GM23338 (cell line): ENCODE results near the gene MAP4K4. TPM values are rescaled to one million over a fixed set of nuclear protein-coding genes. Genes with fewer than 3 reads are reported as not detected.

Experiments used
- ATAC-seq: fragments of 200-7000 bp; cut with Tn5 transposase; 3 replicates; pipeline ENCODE4 v1.9.1; 2020
- DNase-seq: peaks from one replicate; pipeline ENCODE4 v3.0.0-alpha.2; 2015; ENCODE audit warnings: low spot score
- H2AFZ ChIP-seq: fragments of 200-600 bp; sonication (generic); 2 replicates; pipeline ENCODE4 v1.8.0; 2016; ENCODE audit warnings: antibody characterized with exemption, mild to moderate bottlenecking, moderate library complexity
- H3F3A ChIP-seq: fragments of 200-600 bp; sonication (generic); replicated peaks from 2 replicates; pipeline ENCODE4 v1.8.0; 2017; ENCODE audit warnings: antibody characterized with exemption, mixed run types, low read depth
- H3K27ac ChIP-seq: fragments of 200-600 bp; sonication (generic); 2 replicates; pipeline ENCODE4 v1.6.1; 2016; ENCODE audit warnings: low read depth
- H3K27me3 ChIP-seq: fragments of 200-600 bp; sonication (generic); 2 replicates; pipeline ENCODE4 v1.8.0; 2016; ENCODE audit warnings: mild to moderate bottlenecking, mixed run types, moderate library complexity; ENCODE audit not compliant: insufficient read depth
- H3K36me3 ChIP-seq: fragments of 200-600 bp; sonication (generic); 2 replicates; pipeline ENCODE4 v1.8.0; 2016; ENCODE audit warnings: mild to moderate bottlenecking; ENCODE audit not compliant: insufficient read depth
- H3K4me1 ChIP-seq: fragments of 200-600 bp; sonication (generic); 2 replicates; pipeline ENCODE4 v1.8.0; 2016; ENCODE audit warnings: mild to moderate bottlenecking, moderate library complexity; ENCODE audit not compliant: insufficient read depth
- H3K4me2 ChIP-seq: fragments of 200-600 bp; sonication (generic); 2 replicates; pipeline ENCODE4 v1.7.1; 2017; ENCODE audit warnings: mixed run types
- H3K4me3 ChIP-seq: fragments of 200-600 bp; sonication (generic); 2 replicates; pipeline ENCODE4 v1.6.1; 2016; ENCODE audit warnings: mixed run types
- H3K79me2 ChIP-seq: fragments of 200-600 bp; sonication (generic); replicated peaks from 2 replicates; pipeline ENCODE4 v1.8.0; 2017; ENCODE audit warnings: mild to moderate bottlenecking; ENCODE audit not compliant: insufficient read depth
- H3K9me2 ChIP-seq: fragments of 200-600 bp; sonication (generic); 2 replicates; pipeline ENCODE4 v1.8.0; 2017; ENCODE audit not compliant: insufficient read depth
- H4K20me1 ChIP-seq: fragments of 200-600 bp; sonication (generic); replicated peaks from 2 replicates; pipeline ENCODE4 v1.8.0; 2017; ENCODE audit warnings: mild to moderate bottlenecking; ENCODE audit not compliant: insufficient read depth
- H3K27ac Mint-ChIP-seq: 2 replicates; pipeline ENCODE4 v1.8.0; 2020; ENCODE audit warnings: inconsistent platforms, mild to moderate bottlenecking, moderate library complexity, mixed read lengths
- H3K27me3 Mint-ChIP-seq: 3 replicates; pipeline ENCODE4 v1.8.0; 2022; ENCODE audit warnings: low read depth, mild to moderate bottlenecking, moderate library complexity, mixed read lengths, inconsistent platforms; ENCODE audit not compliant: insufficient read depth, poor library complexity
- H3K36me3 Mint-ChIP-seq: 3 replicates; pipeline ENCODE4 v1.8.0; 2021; ENCODE audit warnings: low read depth, mild to moderate bottlenecking, inconsistent platforms, moderate library complexity, mixed read lengths
- H3K4me1 Mint-ChIP-seq: 3 replicates; pipeline ENCODE4 v1.8.0; 2020; ENCODE audit warnings: mild to moderate bottlenecking, inconsistent platforms, mixed read lengths
- H3K4me3 Mint-ChIP-seq: 3 replicates; pipeline ENCODE4 v1.8.0; 2021; ENCODE audit warnings: moderate library complexity, mild to moderate bottlenecking, inconsistent platforms, mixed read lengths
- H3K9me3 Mint-ChIP-seq: 3 replicates; pipeline ENCODE4 v1.8.0; 2020; ENCODE audit warnings: moderate library complexity, mild to moderate bottlenecking, inconsistent platforms, mixed read lengths
- CTCF ChIP-seq, 2 experiments: fragments of 200-600 bp in 1 of 2; sonication (generic) in 1 of 2; conservative IDR thresholded peaks; 2 replicates each; pipeline versions ENCODE4 v1.5.1 to v1.6.1; 2016 to 2017; ENCODE audit warnings: antibody characterized with exemption in 2 of 2, low read depth in 2 of 2, mild to moderate bottlenecking in 2 of 2, moderate library complexity in 1 of 2
- ETS1 ChIP-seq: IDR thresholded peaks from 2 replicates; pipeline ENCODE4 v1.6.1; 2016; ENCODE audit warnings: antibody characterized with exemption
- EZH2 ChIP-seq: fragments of 200-600 bp; sonication (generic); IDR thresholded peaks from one replicate; pipeline ENCODE4 v1.8.0; 2017; ENCODE audit warnings: antibody characterized with exemption, mild to moderate bottlenecking, low read depth; ENCODE audit not compliant: unreplicated experiment
- REST ChIP-seq: IDR thresholded peaks from one replicate; pipeline ENCODE4 v1.6.1; 2018; ENCODE audit warnings: antibody characterized with exemption; ENCODE audit not compliant: unreplicated experiment
- STAT1 ChIP-seq: IDR thresholded peaks from one replicate; pipeline ENCODE4 v1.6.1; 2016; ENCODE audit warnings: antibody characterized with exemption; ENCODE audit not compliant: unreplicated experiment
- polyA plus RNA-seq: library from polyadenylated mRNA; unstranded; fragments of >200 nt; fragmentation: Nextera tagmentation; extraction: Ambion mirVana; gene quantifications from 2 replicates; pipeline ENCODE4 v1.2.1, GENCODE V29; 2016
- total RNA-seq: library from RNA; depleted of rRNA; stranded (reverse); fragments of >200 nt; shearing (Covaris generic); gene quantifications from 2 replicates; pipeline ENCODE4 v1.2.3, GENCODE V29; 2014

The MAP4K4 gene
- total and polyA plus RNA-seq, 2 experiments from 2014 or later, result 34.6 to 99.2 TPM

- Histone ChIP-seq H3K4me2 (no peak overlapping the region), H3K36me3 (no peaks in the 10 kb centered on the region), H2AFZ (no peak overlapping the region), H3K79me2 (peaks cover 99% of the 10 kb centered on the region), H3K27me3 (no peaks in the 10 kb centered on the region), H4K20me1 (peaks cover 25% of the 10 kb centered on the region), H3K4me3 (no peak overlapping the region), H3K9me2 (no peaks in the 10 kb centered on the region), H3K4me1 (peaks cover 45% of the 10 kb centered on the region), H3F3A (no peaks in the 10 kb centered on the region), H3K27ac (peak overlapping the region; percentile 34; the same call in 1 of the 2 replicates)
- Mint-ChIP-seq H3K9me3 (no peaks in the 10 kb centered on the region), H3K4me1 (peaks cover 62% of the 10 kb centered on the region), H3K27me3 (peaks cover 4% of the 10 kb centered on the region), H3K27ac (no peak overlapping the region), H3K36me3 (peaks cover 31% of the 10 kb centered on the region), H3K4me3 (no peak overlapping the region)
- TF ChIP-seq ETS1 (no peak), STAT1 (no peak), EZH2 (no peak), REST (no peak), CTCF (conservative IDR thresholded peaks at IDR 0.05; ENCODE audit: low read depth in 2 of 2) (no peak)
- no peak for ATAC-seq
- no peak for DNase-seq
Measured at GRCh38 chr2:101704816-101705578, 7.5 kb downstream of the MAP4K4 start.

GRCh38 chr2:101706121-101706818 is 8.8 kb downstream of the MAP4K4 start:
- Histone ChIP-seq H3K27me3 (no peaks in the 10 kb centered on the region), H3K4me1 (peaks cover 44% of the 10 kb centered on the region), H3F3A (no peaks in the 10 kb centered on the region), H3K36me3 (no peaks in the 10 kb centered on the region), H3K4me2 (no peak overlapping the region), H2AFZ (no peak overlapping the region), H3K4me3 (no peak overlapping the region), H4K20me1 (peaks cover 35% of the 10 kb centered on the region), H3K9me2 (no peaks in the 10 kb centered on the region), H3K79me2 (peaks cover 99% of the 10 kb centered on the region), H3K27ac (peak overlapping the region; percentile 2; the same call in 1 of the 2 replicates)
- ATAC-seq, result no peak
- no peak for DNase-seq
- Mint-ChIP-seq H3K36me3 (peaks cover 28% of the 10 kb centered on the region), H3K27ac (no peak overlapping the region), H3K9me3 (no peaks in the 10 kb centered on the region), H3K27me3 (peaks cover 4% of the 10 kb centered on the region), H3K4me3 (no peak overlapping the region), H3K4me1 (peaks cover 64% of the 10 kb centered on the region)
- TF ChIP-seq ETS1, result no peak
